Loucy (cell line): ENCODE measurements around the gene SHISAL2A.

Source experiments
- H2AFZ ChIP-seq: fragments of 200-600 bp; sonication (generic); 2 replicates; pipeline ENCODE4 v1.6.0; 2016; ENCODE audit warnings: antibody characterized with exemption, mild to moderate bottlenecking, low read length, moderate library complexity
- H3F3A ChIP-seq: fragments of 200-600 bp; 2 replicates; pipeline ENCODE4 v1.6.0; 2016; ENCODE audit warnings: antibody characterized with exemption, low read depth, mild to moderate bottlenecking
- H3K27me3 ChIP-seq: fragments of 200-600 bp; sonication (generic); 2 replicates; pipeline ENCODE4 v1.6.1; 2014; ENCODE audit warnings: low read length, mild to moderate bottlenecking; ENCODE audit not compliant: insufficient read depth, poor library complexity, severe bottlenecking
- H3K36me3 ChIP-seq: fragments of 200-600 bp; sonication (generic); 2 replicates; pipeline ENCODE4 v1.6.1; 2016; ENCODE audit warnings: low read length; ENCODE audit not compliant: insufficient read depth
- H3K4me1 ChIP-seq: fragments of 200-600 bp; sonication (generic); 2 replicates; pipeline ENCODE4 v1.5.1; 2014; ENCODE audit warnings: low read length, mild to moderate bottlenecking; ENCODE audit not compliant: insufficient read depth, poor library complexity, severe bottlenecking
- H3K4me2 ChIP-seq: fragments of 200-600 bp; sonication (generic); 2 replicates; pipeline ENCODE4 v1.6.0; 2014; ENCODE audit warnings: antibody characterized with exemption, low read length, low read depth, mild to moderate bottlenecking; ENCODE audit not compliant: poor library complexity, severe bottlenecking
- H3K4me3 ChIP-seq: fragments of 200-600 bp; sonication (generic); 2 replicates; pipeline ENCODE4 v1.5.1; 2014; ENCODE audit warnings: low read length, mild to moderate bottlenecking, mixed read lengths; ENCODE audit not compliant: poor library complexity, severe bottlenecking
- H3K79me2 ChIP-seq: fragments of 200-600 bp; sonication (generic); 2 replicates; pipeline ENCODE4 v1.6.1; 2014; ENCODE audit warnings: low read length; ENCODE audit not compliant: insufficient read depth
- H3K9ac ChIP-seq: fragments of 200-600 bp; sonication (generic); 2 replicates; pipeline ENCODE4 v1.6.0; 2014; ENCODE audit warnings: mild to moderate bottlenecking, low read depth, low read length, moderate library complexity; ENCODE audit not compliant: poor library complexity, severe bottlenecking
- H3K9me2 ChIP-seq: fragments of 200-600 bp; sonication (generic); replicated peaks from 2 replicates; pipeline ENCODE4 v1.6.1; 2016; ENCODE audit warnings: low read depth, low read length, mixed read lengths
- H3K9me3 ChIP-seq: fragments of 200-600 bp; sonication (generic); 2 replicates; pipeline ENCODE4 v1.6.1; 2014; ENCODE audit warnings: mild to moderate bottlenecking, antibody characterized with exemption, low read length, low read depth; ENCODE audit not compliant: insufficient read depth
- H4K20me1 ChIP-seq: fragments of 200-600 bp; sonication (generic); 2 replicates; pipeline ENCODE4 v1.6.0; 2014; ENCODE audit warnings: antibody characterized with exemption, low read length, mild to moderate bottlenecking; ENCODE audit not compliant: insufficient read depth, poor library complexity, severe bottlenecking
- EZH2phosphoT487 ChIP-seq: fragments of 200-600 bp; IDR thresholded peaks from 2 replicates; pipeline ENCODE4 v1.6.1; 2018; ENCODE audit warnings: antibody characterized with exemption, mild to moderate bottlenecking, moderate library complexity, borderline replicate concordance
- TF ChIP-seq, protein P1 (sequence below): fragments of 200-600 bp; sonication (generic); conservative IDR thresholded peaks from 2 replicates; pipeline ENCODE4 v1.5.1; 2014; ENCODE audit warnings: mild to moderate bottlenecking, antibody characterized with exemption, low read length

Gene SHISAL2A

DNA sequence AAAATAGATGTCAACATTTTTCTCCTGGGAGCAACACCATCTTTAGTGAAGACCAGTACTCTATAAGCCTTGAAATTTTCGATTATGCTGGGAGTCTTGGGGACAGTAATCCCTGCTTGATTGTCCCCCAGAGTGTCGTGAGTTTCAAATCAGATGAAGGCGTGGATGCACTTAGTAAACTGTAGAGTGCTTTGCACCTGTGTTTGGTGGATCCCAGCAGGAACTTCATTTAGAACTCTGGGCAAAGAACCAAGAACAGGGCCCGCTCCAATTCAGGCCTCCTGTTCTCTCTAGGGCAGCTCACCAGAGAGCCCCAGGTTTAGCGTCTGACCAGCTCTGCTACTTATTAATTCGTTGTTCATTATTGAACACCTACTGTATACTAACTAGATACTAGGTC lies 29.3 kb upstream of the SHISAL2A start:
- Histone ChIP-seq H2AFZ (no peak overlapping the region), H3K4me1 (peaks cover 46% of the 10 kb centered on the region), H3K9ac (peak overlapping the region; percentile 88), H3K4me3 (peak overlapping the region; percentile 81), H3K27me3 (no peaks in the 10 kb centered on the region), H3K9me2 (no peaks in the 10 kb centered on the region), H3K4me2 (peak overlapping the region; percentile 84), H3K79me2 (peaks cover 42% of the 10 kb centered on the region), H4K20me1 (no peaks in the 10 kb centered on the region), H3K9me3 (no peaks in the 10 kb centered on the region), H3F3A (no peaks in the 10 kb centered on the region), H3K36me3 (peaks cover 12% of the 10 kb centered on the region; the same call in 1 of the 2 replicates)
- TF ChIP-seq, protein P1, sequence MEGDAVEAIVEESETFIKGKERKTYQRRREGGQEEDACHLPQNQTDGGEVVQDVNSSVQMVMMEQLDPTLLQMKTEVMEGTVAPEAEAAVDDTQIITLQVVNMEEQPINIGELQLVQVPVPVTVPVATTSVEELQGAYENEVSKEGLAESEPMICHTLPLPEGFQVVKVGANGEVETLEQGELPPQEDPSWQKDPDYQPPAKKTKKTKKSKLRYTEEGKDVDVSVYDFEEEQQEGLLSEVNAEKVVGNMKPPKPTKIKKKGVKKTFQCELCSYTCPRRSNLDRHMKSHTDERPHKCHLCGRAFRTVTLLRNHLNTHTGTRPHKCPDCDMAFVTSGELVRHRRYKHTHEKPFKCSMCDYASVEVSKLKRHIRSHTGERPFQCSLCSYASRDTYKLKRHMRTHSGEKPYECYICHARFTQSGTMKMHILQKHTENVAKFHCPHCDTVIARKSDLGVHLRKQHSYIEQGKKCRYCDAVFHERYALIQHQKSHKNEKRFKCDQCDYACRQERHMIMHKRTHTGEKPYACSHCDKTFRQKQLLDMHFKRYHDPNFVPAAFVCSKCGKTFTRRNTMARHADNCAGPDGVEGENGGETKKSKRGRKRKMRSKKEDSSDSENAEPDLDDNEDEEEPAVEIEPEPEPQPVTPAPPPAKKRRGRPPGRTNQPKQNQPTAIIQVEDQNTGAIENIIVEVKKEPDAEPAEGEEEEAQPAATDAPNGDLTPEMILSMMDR = no peak

DNA sequence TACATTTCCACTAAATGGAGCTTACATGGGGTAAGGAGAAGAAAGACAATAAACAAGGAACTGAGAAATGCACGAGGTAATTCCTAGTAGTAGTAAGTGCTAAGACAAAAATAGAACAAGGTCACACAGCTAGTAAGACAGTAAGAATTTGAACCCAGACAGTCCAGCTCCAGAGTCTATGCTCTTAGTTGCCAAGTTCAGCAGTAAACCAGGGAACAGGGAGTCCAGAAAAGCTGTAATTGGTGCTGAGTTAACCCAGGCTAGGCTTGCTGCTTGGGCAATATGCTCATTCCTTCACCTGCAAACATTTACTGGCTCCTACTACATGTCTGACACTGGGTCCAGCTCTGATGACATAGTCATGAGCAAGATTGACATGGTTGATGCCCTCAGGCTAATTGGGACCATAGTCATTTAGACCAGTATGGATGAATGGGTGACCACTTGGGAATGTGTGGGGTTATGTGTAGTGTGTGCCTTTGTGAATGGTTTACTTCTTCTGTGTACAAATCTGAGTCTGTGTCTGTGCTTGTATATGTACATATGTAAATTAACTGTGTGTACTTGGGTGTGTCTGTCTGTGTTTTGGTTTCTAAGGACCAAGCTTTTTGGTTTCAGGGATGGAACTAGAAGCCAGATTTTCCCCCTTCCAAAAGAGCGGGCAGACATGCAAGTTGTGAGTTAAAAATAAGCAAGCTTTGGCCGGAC lies 28.8 kb upstream of the SHISAL2A start:
- Histone ChIP-seq H3K36me3 (peaks cover 13% of the 10 kb centered on the region; the same call in 1 of the 2 replicates), H3K9me2 (no peaks in the 10 kb centered on the region), H3K9me3 (no peaks in the 10 kb centered on the region), H3K4me2 (peak overlapping the region; percentile 84), H3F3A (no peaks in the 10 kb centered on the region), H3K4me3 (peak overlapping the region; percentile 81), H4K20me1 (no peaks in the 10 kb centered on the region), H3K27me3 (no peaks in the 10 kb centered on the region), H3K4me1 (peaks cover 46% of the 10 kb centered on the region), H3K79me2 (peaks cover 42% of the 10 kb centered on the region), H2AFZ (no peak overlapping the region), H3K9ac (peak overlapping the region; percentile 88)
- TF ChIP-seq, protein P1 = no peak
- no peak for TF ChIP-seq EZH2phosphoT487

DNA sequence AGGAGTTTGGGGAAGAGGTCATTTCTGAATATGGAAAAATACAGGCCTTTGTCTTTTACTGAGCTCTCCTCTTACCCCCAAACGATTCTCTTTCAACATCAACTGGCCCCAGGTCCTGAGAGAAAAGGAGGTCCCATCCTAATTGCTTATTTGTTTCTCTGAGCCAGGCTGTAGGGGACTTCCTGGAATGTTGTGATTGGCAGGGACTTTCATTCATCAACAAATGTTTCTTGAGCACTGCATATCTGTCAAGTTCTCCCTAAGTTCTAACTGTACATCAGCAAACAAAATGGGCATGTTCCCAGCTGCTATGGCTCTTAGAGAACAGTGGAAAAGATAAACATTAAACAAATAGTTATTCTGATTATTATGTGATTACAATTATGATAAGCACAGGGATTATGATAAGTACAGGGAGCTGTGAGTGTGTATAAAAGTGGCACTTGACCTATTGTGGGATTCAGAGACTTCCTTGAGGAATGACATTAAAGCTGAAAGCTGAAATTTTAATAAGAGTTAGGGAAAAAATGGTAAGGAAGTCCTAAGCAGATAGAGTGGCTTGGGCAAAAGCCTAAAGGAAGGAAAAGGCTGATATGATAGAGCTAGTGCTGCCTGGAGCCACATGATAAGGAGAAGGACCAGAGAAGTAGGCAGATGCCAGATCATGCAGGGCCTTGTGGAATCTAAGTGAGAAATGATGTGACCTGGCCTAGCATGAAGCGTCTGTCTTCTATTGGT lies 19.2 kb upstream of the SHISAL2A start:
- Histone ChIP-seq H3K9me2 (no peaks in the 10 kb centered on the region), H3K36me3 (no peaks in the 10 kb centered on the region), H3K27me3 (no peaks in the 10 kb centered on the region), H2AFZ (no peak overlapping the region), H3K4me2 (no peak overlapping the region), H3K4me1 (peaks cover 5% of the 10 kb centered on the region), H3K9me3 (no peaks in the 10 kb centered on the region), H3K79me2 (no peaks in the 10 kb centered on the region), H3K4me3 (no peak overlapping the region), H3K9ac (no peak overlapping the region), H4K20me1 (no peaks in the 10 kb centered on the region), H3F3A (no peaks in the 10 kb centered on the region)
- TF ChIP-seq, protein P1 = no peak
- TF ChIP-seq EZH2phosphoT487 = no peak
